GM12891 (cell line): ENCODE data around the gene AGXT2.
"Not testable (repeated sequence)": the region's sequence is repeated elsewhere in the genome, so short reads cannot be mapped to it uniquely, and the experiment has no call there.

ENCODE experiments used
- DNase-seq: peaks from one replicate; pipeline ENCODE4 v3.0.0; 2011; ENCODE audit warnings: low spot score; ENCODE audit not compliant: insufficient read length
- FAIRE-seq: peaks from 2 replicates; lab custom pipeline; 2011; peaks lifted over from hg19 to GRCh38; lab: Jason Lieb, UNC
- PAX5 ChIP-seq: IDR thresholded peaks from 2 replicates; pipeline ENCODE4 v1.6.1; 2011; ENCODE audit warnings: low read length, moderate library complexity, mild to moderate bottlenecking; ENCODE audit not compliant: insufficient read depth, severe bottlenecking
- POLR2A ChIP-seq: IDR thresholded peaks from 2 replicates; pipeline ENCODE4 v1.6.1; 2011; ENCODE audit warnings: low read depth, low read length, control low read depth
- POLR2AphosphoS5 ChIP-seq: IDR thresholded peaks from 2 replicates; pipeline ENCODE4 v1.6.1; 2011; ENCODE audit warnings: low read depth, low read length, control low read depth
- POU2F2 ChIP-seq: IDR thresholded peaks from 2 replicates; pipeline ENCODE4 v1.6.1; 2011; ENCODE audit warnings: low read depth, mild to moderate bottlenecking, control low read depth, low read length, moderate library complexity
- SPI1 ChIP-seq: IDR thresholded peaks from 2 replicates; pipeline ENCODE4 v1.6.1; 2011; ENCODE audit warnings: low read depth, low read length, control low read depth
- TAF1 ChIP-seq: IDR thresholded peaks from 2 replicates; pipeline ENCODE4 v1.6.1; 2011; ENCODE audit warnings: low read depth, low read length, control low read depth

The AGXT2 gene

DNA sequence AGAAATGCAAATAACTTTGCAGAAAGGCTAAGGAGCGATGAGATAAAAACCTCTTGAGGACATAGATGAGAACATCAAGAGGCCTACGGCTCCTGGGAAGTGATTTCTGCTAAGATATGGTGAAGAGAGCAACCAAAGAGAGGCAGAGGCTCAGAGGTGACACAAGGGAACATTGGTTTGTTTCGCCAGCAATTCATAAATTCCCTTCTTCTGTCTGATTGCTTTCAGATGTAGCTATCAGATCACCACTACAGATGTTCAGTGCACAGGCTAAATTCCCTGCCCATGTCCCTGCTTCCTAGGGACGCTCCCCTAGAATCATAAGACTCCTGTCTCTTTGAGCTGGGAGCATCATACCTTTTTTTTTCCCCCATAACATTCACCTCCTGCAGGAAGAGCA is 11.2 kb downstream of the AGXT2 start:
- TF ChIP-seq SPI1 (no peak), POLR2AphosphoS5 (no peak), POU2F2 (no peak), PAX5 (no peak), TAF1 (no peak), POLR2A (no peak)
- DNase-seq (no peak), FAIRE-seq (no peak)

DNA sequence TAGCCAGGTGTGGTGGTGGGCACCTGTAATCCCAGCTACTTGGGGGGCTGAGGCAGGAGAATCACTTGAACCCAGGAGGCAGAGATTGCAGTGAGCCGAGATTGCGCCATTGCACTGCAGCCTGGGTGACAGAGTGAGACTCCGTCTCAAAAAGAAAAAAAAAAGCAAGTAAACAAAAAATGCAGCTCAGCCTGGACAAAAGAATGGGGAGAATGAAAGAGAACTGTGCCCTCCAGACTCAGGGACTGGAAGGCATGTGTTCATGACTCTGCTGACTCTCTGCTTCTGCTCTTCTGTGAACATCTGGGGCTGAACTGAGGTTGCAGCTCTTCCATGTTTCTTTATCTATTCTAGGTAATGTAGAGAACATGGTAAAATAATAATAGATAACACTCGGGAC is 11.8 kb downstream of the AGXT2 start:
- not testable (repeated sequence) for DNase-seq, FAIRE-seq

GRCh38 chr5:35035271-35035670 is 12.5 kb downstream of the AGXT2 start:
- TF ChIP-seq TAF1 = no peak
- TF ChIP-seq POLR2A = no peak
- TF ChIP-seq PAX5 = no peak
- no peak for TF ChIP-seq SPI1
- TF ChIP-seq POU2F2 = no peak
- no peak for TF ChIP-seq POLR2AphosphoS5
- FAIRE-seq (no peak), DNase-seq (no peak)

DNA sequence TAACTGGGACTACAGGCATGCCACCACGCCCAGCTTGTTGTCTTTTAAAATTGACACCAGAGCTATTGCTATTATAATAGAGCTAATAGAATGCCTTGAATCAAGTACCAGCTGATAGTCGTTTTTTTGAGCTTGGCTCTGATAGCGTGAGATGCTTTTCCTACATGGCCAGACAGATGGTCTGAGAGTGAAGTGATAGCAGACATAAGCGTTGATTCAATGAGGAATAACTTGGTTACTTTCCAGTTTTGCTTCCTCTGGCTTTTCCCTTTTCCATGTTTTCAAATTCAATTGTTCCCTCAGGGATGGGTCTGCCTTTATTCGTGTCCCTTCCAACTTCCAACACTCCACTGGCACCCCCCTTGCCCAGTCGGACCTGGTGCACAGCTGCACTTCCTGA is 15.4 kb downstream of the AGXT2 start:
- TF ChIP-seq POU2F2 = no peak
- TF ChIP-seq SPI1 = no peak
- no peak for TF ChIP-seq POLR2AphosphoS5
- TF ChIP-seq TAF1 = no peak
- TF ChIP-seq POLR2A = no peak
- no peak for TF ChIP-seq PAX5
- no peak for DNase-seq
- no peak for FAIRE-seq

GRCh38 chr5:35031276-35031675 is 16.5 kb downstream of the AGXT2 start:
- DNase-seq = no peak
- no peak for FAIRE-seq
- TF ChIP-seq SPI1 = no peak
- no peak for TF ChIP-seq POU2F2
- TF ChIP-seq TAF1 = no peak
- no peak for TF ChIP-seq POLR2AphosphoS5
- TF ChIP-seq PAX5 = no peak
- TF ChIP-seq POLR2A = no peak

- no peak for DNase-seq
- TF ChIP-seq SPI1 (no peak), PAX5 (no peak), TAF1 (no peak), POU2F2 (no peak), POLR2AphosphoS5 (no peak), POLR2A (no peak)
- no peak for FAIRE-seq
Measured at GRCh38 chr5:35030426-35031100, 17.2 kb downstream of the AGXT2 start.

DNA sequence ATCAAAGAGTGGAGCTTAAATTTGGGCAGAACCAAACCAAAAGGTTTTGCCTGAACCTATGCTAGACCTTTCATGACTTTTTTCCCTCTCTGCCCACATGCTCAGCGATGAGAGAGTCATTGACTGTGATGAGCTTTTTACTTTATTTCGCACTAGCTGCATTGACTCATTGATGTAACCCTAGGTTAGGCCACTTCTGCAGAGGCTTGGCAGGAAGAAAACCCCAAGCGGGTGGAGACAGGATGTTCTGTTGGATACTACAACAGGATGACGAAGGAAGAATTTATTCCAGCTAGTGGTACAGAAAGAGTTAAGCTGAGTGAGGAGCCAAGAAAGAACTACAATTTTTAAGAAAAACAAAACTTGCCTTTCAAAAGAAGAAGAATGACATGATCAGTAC is 18.4 kb downstream of the AGXT2 start:
- TF ChIP-seq POLR2AphosphoS5 (no peak), POLR2A (no peak), SPI1 (no peak), TAF1 (no peak), POU2F2 (no peak), PAX5 (no peak)
- DNase-seq (no peak), FAIRE-seq (no peak)

DNA sequence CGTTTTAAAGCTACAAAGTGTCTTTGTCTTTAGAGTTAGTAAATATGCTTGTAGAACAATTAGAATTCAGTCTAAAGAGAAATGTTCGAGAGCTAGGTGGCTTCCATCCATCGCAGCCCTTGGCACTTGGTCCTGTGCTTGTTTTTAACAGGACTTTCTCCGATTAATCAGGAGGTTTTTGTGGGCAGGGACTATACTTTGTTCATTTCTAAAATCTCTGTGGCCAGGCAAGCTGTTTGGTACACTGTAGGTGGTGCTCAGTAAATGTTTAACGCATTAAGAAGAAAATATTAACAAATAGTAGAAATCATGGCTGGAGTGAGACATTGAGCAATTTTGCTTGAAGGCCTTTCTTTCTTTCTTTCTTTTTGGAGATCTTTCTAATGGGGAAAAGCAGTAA is 20.8 kb downstream of the AGXT2 start:
- FAIRE-seq = no peak
- no peak for TF ChIP-seq PAX5
- no peak for TF ChIP-seq SPI1
- no peak for TF ChIP-seq POLR2AphosphoS5
- TF ChIP-seq POU2F2 = no peak
- TF ChIP-seq TAF1 = no peak
- no peak for TF ChIP-seq POLR2A

DNA sequence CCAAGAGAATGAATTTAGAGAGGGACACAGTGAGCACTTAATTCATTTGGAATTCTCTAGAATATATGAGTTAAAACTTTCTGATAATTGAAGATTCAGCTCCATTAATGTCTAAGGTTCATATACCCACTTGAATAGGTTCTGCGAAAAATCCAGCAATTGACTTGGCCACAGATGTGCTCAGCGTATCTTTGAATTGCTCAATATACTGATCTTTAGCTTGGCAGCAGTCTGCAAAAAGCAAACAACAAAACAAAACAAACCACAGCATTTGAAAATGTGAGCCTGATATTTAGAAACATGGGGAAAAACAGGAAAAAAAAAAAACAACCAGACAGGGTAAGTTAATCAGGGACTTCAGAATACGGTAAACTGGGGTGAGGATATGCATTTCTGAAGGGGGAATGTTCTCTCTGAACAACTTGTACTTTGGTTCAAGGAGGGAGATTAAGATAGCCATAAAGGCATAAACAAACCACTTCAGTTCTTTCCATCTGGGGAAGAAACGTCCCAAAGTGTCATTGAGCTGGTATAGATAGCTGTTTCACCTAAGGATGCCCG is 21.4 kb downstream of the AGXT2 start:
- FAIRE-seq (no peak), DNase-seq (no peak)
- TF ChIP-seq POLR2AphosphoS5 = no peak
- no peak for TF ChIP-seq PAX5
- TF ChIP-seq POLR2A = no peak
- no peak for TF ChIP-seq SPI1
- no peak for TF ChIP-seq POU2F2
- TF ChIP-seq TAF1 = no peak

More for the DNA sequence above, 20.8 kb downstream of the AGXT2 start:
- DNase-seq = no peak
